GM19035 (cell line): ENCODE data around the gene KLF4.
"Not testable (repeated sequence)": the region's sequence is repeated elsewhere in the genome, so short reads cannot be mapped to it uniquely, and the experiment has no call there.

Source experiments
- ATAC-seq: cut with Tn5 transposase; IDR thresholded peaks from one replicate; pipeline ENCODE4 v1.9.1; 2021; ENCODE audit not compliant: unreplicated experiment

The KLF4 gene

DNA sequence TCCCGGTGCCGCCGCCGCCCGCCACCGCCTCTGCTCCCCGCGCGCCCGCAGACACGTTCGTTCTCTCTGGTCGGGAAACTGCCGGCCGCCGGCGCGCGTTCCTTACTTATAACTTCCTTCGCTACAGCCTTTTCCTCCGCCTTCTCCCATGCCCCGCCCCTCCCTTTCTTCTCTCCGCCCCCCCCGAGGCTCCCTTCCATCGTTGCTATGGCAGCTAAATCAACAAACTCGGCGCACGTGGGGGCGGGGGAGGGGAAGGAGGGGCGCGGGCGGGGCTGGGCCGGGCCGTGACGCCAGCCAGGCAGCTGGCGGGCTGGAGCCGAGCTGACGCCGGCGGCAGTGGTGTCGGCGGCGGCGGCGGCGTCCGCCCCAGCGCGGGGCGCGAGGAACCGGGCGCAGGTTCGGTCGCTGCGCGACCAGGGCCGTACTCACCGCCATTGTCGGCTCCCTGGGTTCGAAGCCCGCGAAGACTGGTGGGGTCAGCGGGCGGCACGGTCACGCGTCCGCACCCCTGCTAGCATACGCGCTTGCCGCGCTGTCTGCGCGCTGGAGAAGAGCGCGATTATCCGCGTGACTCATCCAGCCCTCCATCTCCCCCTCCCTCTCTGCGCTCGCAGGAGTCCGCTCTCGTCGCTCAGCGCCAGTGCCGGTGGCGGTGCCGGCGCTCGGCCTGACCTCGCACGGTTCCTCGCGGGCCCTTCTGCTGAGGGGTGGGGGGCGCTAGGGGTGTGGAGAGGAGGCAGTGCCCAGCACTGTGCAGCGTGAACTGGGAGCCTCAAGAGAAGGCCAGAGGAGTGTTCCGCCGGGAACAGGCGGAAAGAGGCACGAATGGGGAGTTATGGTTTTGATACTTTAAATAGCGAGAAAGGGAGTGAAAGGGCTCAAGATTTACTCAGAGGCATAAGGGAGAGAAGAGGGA, at the start of gene KLF4:
KLF4 (minus strand) TSS at position 83 of the 919 bp plus-strand sequence. CDS start 597 bp downstream, outside the sequence.
- peak; percentile 71 for ATAC-seq

- no peak for ATAC-seq
Measured at GRCh38 chr9:107536462-107536861, 46.9 kb upstream of the KLF4 start.

DNA sequence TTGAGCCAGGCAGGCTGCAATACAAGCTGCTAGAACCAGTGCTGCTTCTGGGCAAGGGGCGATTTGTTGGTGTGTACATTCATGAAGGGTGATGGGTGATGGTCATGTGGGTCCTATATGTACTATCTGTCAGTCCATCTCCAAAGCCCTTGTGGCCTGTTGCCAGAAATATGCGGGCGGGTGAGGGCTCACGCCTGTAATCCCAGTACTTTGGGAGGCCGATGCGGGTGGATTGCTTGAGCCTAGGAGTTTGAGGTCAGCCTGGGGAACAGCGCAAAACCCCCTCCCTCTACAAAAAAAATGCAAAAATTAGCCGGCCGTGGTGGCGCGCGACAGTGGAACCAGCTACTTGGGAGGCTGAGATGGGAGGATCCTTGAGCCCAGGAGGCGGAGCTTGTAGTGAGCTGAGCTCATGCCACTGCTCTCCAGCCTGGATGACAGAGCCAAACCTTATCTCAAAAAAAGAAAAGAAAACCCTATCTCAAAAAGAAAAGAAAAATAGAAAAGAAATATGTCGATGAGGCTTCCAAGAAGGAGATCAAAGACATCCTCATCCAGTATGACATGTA, 45.0 kb upstream of the KLF4 start:
- no peak for ATAC-seq

DNA sequence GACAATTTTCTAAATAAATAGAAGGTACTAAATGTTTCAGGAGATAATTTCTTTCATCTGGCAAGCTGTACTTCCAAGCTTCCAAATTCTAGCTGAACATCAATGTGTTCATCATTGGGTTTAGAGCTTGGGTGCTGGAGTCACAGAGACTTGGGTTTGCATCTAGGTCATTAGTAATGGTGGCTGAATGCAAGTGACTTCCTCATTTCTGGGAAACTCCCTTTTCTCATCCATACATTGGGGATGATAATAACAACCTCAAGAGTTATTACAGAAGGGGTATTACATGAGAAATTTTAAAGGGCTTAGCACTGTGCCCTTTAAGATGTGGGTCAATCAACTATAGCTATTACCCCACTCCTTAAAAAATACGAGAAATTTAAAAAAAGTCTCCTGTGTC, 41.1 kb upstream of the KLF4 start:
- ATAC-seq, result no peak

DNA sequence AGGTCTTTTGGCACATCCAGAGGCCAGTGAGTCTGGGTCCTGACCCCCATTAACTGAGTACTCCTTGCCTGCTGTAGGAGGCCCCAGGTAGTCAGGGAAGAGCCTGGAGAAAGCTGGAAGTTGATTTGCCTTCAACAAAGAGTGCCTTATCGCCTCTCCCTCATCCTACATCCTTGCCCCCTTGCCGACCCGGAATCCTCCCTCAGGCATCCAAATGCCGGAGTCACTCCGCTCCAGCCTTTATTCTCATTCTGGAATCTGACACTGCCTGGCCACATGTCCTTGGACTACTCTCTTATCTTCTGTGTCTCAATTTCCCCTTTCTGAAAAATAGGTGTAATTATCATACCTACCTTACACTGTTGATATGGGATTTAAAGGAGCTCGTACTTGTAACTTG, 39.1 kb upstream of the KLF4 start:
- no peak for ATAC-seq

- no peak for ATAC-seq
Measured at GRCh38 chr9:107523539-107523938, 34.0 kb upstream of the KLF4 start.

- no peak for ATAC-seq
Measured at GRCh38 chr9:107520186-107520585, 30.6 kb upstream of the KLF4 start.

- no peak for ATAC-seq
Measured at GRCh38 chr9:107518037-107518807, 28.7 kb upstream of the KLF4 start.

DNA sequence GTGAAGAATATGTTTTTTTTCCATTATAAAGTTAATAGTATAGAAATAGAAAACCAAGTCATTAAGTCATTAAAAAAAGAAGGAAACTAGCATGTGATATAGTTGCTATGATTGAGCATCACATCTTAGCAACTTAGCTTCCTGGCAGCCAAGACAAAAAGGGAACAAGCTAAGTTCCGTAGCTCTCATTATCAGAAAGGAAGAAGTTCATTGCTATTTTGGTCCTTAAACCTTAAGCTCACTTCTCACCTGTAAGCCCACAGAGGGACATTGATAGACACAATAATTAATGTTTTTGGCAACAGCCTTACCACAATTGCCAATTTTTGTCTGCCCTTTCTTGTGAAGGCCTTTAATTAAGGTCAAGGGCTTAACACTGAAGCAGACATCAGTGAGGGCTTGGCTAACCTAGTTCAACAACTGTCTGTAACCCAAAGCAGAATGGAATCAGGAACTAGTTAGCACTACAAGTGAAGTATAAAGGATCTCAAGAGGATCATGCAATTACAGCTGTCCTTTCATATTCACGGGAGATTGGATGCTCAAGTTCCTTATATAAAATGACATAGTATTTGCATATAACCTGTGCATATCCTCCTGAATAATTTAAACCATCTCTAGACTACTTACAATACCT, 24.0 kb upstream of the KLF4 start:
- no peak for ATAC-seq

DNA sequence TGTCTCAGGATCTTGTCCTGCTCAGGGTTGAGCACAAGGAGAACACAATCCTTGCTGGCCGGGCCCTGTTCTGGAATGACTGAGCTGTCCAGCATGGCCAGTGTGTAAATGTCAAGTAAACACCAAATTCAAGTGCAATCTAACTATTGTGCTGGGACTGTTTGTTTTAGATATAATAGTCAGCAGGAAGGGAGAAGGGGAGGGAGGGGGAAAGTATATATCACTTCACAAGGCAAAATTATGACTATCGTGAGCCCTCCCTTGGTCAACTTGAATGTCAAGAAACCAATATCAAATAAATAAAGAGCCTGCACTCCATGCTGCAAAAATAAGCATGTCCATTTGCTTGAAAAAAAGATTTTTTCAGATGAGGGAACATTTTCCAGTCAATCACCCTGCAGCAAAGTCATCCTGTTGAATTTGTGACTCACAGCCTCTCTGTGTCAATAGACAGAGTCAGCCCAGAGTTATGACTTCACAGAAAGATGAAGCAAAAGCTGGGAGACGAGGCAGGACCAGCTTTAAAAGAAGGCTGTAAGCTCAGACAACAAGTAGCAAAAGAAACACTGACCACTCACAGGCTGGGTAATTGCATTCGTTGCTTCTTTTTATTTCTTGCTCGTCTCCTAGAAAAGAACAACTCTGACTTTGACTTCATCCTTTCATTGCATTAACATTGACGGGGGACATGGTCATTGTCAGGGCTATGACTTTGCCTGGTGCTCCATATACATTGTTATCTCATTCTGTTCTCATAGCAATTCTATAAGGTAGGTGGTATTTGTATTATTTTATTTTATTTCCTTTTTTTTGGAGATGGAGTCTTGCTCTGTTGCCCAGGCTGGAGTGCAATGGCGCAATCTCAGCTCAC, 15.3 kb upstream of the KLF4 start:
- ATAC-seq, result no peak

GRCh38 chr9:107502464-107502863, 12.9 kb upstream of the KLF4 start:
- no peak for ATAC-seq

- not testable (repeated sequence) for ATAC-seq
Measured at GRCh38 chr9:107500421-107501200, 11.0 kb upstream of the KLF4 start.

- no peak for ATAC-seq
Measured at GRCh38 chr9:107496976-107497375, 7.4 kb upstream of the KLF4 start.

- ATAC-seq, result no peak
Measured at GRCh38 chr9:107492381-107492970, 2.9 kb upstream of the KLF4 start.

DNA sequence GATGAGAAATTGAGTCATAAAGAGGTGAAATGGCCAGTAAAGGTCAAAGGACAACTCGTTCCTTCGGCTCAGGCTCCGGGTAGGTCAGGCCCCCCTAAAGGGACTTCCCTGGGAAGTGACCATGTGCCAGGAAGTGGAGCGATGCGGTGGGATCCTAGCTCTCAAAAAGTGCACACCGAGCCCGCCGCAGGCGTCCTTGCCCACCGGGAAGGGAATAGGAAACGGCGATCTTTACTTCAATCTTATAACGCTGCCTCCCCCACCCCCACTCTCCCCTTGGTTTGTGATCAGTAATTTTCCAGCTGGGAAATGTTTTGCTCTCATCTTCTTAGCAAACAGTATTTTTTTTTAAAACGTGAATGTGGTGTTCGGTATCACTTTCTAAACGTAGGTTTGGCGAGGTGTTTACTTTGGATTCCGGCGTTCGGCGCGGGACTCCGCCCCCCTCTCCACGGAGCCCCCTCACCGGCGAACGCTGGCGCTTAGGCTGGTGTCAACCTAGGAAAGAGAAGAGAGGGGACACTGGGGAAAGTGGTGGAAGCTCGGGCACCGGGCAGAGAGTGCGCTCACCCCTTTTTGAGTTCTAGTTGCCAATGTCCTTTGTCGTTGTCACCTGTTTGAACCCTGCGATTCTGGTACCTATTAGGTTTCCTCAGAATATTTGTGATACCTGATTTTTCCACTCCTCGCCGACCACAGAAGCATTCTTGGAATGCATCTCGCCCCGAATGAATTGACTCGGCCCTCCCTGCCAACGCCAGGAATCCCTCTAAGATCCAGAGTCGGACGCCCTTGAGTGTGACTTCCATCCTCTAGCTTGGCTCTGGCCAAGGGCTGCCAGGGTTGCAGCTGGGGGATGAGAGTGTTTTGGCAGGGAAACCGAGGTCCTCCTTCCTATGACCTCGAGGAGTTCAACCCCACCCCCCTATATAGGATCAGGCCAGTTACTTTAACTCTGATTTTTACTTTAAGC, 1.8 kb upstream of the KLF4 start:
- ATAC-seq, result no peak

- ATAC-seq, result not testable (repeated sequence)
Measured at GRCh38 chr9:107490606-107490970, 1.0 kb upstream of the KLF4 start.

DNA sequence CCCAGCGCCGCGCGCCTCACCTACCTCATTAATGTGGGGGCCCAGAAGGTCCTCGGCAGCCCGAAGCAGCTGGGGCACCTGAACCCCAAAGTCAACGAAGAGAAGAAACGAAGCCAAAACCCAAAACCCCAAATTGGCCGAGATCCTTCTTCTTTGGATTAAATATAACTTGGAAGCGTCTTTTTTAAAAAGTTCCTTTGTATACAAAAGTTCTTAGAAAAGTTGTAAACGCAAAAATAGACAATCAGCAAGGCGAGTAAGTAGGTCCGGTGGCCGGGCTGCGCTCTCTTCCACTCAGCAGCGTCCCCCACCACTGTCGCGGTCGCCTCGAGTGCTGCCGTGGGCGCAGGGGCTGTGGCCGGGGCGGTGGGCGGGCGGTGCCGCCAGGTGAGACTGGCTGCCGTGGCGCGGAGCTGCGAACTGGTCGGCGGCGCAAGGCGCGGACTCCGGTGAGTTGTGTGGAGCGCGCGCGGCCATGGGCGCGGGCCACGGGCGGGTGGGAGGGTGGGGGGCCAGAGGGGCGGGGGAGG, 360 bp downstream of the KLF4 start:
- peak; percentile 36 for ATAC-seq
